ENCODE measurements around the gene ZNF536.

Gene ZNF536

GRCh38 chr19:30363073-30363472 lies 9.1 kb upstream of the ZNF536 start:
- DNase-seq (ENCODE audit: low read depth in 2 of 2), result no peak

- no peak for DNase-seq (ENCODE audit: low read depth in 2 of 2)
These were observed 7.1 kb upstream of the ZNF536 start for GRCh38 chr19:30364866-30365800.

DNA sequence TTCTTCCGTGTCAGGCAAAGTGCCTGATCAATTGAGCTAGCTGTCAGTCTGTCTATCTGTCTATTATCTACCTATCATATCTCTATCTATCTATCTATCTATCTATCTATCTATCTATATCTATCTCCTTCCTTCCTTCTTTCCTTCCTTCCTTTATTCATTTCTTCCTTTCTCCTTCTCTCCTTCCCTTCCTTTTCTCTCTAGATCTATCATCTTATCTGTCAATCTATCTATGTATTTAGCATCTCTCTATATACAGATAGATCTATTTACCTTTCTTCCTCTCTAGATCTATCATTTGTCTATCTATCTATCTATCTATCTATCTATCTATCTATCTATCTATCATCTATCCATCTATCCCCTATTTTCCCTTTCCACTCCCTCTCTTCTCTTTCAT lies 5.9 kb upstream of the ZNF536 start:
- no peak for DNase-seq (ENCODE audit: low read depth in 2 of 2)

GRCh38 chr19:30367006-30367405 lies 5.2 kb upstream of the ZNF536 start:
- no peak for DNase-seq (ENCODE audit: low read depth in 2 of 2)

GRCh38 chr19:30367421-30367820 lies 4.8 kb upstream of the ZNF536 start:
- no peak for DNase-seq (ENCODE audit: low read depth in 2 of 2)

- DNase-seq (ENCODE audit: low read depth in 2 of 2), result no peak
These were observed 2.4 kb upstream of the ZNF536 start for GRCh38 chr19:30369833-30370232.

- DNase-seq (ENCODE audit: low read depth in 2 of 2), result no peak
These were observed 885 bp upstream of the ZNF536 start for GRCh38 chr19:30371161-30371836.

- no peak for DNase-seq (ENCODE audit: low read depth in 2 of 2)
These were observed 1.4 kb downstream of the ZNF536 start for GRCh38 chr19:30373593-30373992.

GRCh38 chr19:30374539-30374864 lies 2.3 kb downstream of the ZNF536 start:
- DNase-seq (ENCODE audit: low read depth in 2 of 2), result no peak

DNA sequence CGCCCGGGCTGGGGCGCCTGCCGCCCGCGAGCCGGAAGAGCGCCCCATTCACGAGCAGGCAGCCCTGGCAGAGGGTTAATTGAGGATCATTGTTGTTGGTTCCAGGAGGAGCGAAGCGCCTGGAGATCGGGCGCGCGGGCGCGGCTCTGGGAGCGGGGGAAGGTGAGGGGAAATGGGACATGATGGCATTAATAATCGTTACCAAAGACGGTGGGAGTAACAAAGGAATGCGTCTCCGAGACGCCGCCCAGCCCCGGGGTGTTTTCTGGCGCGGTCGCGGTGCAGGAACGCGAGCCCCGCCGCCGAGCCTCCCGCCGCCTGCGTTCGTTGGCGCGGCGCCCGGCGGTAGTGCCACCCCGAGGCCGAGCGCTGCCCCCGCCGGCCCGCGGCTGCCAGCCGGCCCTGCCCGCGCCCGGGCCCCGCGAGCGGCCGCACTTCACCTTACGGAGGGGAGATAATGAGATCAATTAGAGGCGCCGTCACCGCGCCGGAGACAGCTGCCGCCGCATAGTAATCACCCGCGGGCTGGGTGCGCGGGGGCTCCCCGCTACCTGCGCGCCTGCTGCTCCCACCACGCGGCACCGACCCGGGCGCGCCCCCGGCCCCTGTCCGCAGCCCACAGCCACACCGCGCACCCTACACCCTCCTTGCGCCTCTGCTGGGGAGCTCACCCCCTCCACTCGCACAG lies 2.8 kb downstream of the ZNF536 start:
- no peak for DNase-seq (ENCODE audit: low read depth in 2 of 2)

- no peak for DNase-seq (ENCODE audit: low read depth in 2 of 2)
These were observed 3.4 kb downstream of the ZNF536 start for GRCh38 chr19:30375553-30376031.

- DNase-seq (ENCODE audit: low read depth in 2 of 2), result no peak
These were observed 4.1 kb downstream of the ZNF536 start for GRCh38 chr19:30376272-30376671.

GRCh38 chr19:30376826-30377425 lies 4.7 kb downstream of the ZNF536 start:
- no peak for DNase-seq (ENCODE audit: low read depth in 2 of 2)

DNA sequence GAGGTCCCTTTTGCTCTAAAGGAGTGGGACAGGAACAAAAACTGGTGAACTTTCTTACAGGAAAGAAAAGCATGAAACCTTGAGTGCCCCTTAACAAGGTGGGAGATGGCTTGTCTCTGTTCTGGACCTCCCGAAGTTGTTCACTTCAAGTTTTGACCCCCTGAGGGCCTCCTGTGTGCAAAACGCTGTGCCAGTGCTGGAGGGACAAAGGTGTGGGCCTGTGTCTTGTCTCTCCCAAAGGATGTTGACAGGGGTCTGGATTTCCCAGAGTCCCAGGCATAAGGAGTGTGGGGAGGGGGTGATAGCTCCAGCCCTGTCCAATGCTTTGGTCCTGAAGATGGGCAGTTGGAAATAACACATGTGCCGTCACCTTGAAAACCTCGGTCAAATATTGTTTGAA lies 6.5 kb downstream of the ZNF536 start:
- no peak for DNase-seq (ENCODE audit: low read depth in 2 of 2)

DNA sequence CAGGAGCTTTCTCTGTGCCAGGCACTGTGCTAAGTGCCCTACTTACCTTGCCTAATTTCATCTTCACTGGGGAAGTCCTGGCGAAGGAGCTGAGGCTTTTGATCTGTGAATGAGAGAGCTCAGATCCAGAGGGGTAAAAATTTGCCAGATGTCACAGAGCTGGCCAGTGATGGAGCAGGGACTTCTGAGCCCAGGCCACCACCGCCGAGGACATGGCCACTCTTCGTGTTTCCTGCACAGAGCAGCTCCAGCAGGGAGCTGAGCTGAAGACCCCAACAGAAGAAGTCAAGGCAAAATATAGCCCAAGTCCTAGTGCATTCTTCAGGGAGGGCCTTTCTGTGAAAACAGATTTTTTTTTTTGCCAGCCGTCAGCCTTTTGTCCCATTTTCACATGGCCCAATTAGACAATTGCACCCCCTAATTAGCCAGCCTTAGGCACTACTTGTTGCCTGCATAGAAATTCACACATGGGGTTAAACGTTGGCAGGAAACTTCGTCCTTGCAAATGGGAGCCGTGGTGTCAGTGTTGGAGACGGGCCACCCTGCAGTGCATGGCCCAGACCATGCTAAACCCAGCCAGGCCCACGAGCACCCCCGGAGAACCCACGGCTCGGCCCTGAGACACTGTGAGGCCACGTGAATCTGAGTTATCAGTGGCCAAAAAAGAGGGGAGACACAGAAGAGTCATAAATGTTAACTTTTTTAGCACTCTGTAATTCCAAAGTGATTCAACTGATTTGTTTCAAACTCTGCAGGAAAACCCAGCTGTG lies 7.8 kb downstream of the ZNF536 start:
- no peak for DNase-seq (ENCODE audit: low read depth in 2 of 2)

DNA sequence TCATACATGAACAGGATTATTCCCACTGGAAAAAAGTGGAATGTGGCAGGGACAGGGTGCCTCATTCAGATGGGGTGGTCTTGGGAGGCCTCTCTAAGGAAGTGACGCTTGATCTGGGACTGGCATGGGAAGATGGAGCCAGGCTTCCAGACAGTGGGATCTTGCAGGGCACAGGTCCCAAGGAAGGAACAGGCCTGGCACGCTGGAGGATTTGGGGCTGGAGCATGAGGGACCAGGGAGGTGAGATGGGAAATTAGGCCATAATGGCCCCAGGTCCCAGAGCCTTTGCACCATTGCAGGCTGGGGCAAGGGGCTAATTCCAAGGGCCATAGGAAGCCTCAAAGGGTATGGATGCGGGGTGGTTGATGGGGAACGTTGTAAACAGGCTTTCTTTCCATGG lies 9.2 kb downstream of the ZNF536 start:
- DNase-seq (ENCODE audit: low read depth in 2 of 2), result no peak

- no peak for DNase-seq (ENCODE audit: low read depth in 2 of 2)
These were observed 13.0 kb downstream of the ZNF536 start for GRCh38 chr19:30385174-30385573.

DNA sequence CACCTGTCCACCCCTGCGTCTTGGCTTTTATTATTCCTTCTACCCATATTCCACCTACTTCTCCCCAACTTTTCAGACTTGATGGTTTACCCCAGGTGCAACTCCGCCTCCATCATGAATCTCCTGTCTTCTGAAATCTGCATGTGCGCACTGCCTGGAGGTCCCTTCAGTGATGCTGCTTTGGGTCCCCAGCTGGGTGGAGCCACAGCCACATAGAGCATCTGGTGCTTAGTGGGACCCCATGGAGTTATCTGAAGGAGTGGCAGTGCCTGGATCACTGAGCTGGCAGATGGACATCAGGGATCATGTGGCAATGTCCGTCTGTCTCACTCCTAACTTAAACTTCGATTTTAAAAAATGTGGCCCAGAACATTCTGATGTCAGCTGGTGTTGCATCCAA lies 13.5 kb downstream of the ZNF536 start:
- no peak for DNase-seq (ENCODE audit: low read depth in 2 of 2)

DNA sequence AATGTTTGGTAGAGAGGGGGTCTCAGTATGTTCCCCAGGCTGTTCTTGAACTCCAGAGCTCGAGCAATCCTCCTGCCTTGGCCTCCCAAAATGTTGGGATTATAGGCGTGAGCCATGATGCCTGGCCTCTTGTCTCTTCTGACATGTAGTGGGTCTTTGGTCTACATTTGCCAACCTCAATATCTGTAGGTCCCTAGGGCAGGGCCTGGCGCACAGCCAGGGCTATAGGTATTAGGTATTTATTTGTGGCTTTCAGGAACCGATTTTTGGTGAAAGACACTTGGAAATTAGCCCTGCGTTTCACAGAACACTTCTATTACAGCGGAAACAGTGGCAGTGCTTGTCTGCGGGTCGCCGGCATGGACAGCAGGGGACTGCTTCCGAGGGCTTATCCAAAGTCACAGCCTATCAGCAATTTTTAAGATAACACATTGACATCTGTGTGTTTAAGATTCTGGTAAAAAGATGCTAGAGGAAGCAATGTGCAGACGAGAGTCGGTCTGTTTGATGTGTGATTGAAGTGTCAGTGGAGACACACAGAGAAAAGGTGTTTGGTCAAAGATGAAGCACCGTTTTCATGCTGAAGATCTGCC lies 14.5 kb downstream of the ZNF536 start:
- no peak for DNase-seq (ENCODE audit: low read depth in 2 of 2)

- no peak for DNase-seq (ENCODE audit: low read depth in 2 of 2)
These were observed 15.3 kb downstream of the ZNF536 start for GRCh38 chr19:30387311-30388115.

Data from stimulated activated CD4-positive, alpha-beta T cell treated with anti-CD3 and anti-CD28 coated beads, Interleukin-15, amount 100 ng/mL, for 48 hours (primary cell).